ENCODE results near the gene IFNL1.

DNA sequence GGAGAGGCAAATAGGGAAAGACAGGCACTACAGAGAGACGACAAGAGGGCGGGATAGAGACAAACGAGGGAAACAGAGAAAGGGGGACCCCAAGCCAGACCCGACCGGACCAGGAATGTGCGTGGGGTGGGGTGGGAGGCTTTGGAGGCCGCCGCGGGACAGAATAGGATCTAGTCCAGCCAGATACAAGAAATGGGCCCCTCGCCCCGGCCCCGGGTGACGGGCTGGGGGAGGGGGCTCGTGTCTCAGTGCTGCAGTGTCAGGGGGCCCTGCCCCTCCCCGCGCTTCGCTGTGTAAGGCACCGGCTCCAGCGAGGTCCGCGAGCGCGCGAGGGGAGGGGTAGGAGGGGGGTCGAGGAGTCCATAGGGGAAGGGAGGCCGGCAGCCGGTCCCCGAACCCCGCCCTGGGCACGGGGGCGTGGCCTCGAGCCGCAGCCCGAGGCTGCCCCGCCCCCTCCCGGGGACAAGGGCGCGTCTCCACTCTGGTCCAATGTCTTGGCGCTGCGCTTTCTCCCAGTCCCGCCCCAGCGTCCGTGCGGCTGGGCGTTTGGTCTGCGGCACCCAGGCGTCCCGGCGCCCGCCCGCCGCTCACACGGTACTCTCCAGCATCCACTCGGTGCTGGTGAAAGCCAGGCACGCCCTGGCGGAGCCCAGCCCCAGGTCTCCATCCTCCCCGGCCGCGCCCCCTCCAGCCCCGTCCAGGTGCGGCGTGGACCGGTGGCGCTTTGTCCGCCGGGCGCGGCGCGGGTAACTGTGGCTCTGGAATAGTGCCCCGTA is 11.0 kb downstream of the IFNL1 start:
- TF ChIP-seq EZH2 (IDR thresholded peaks at IDR 0.05), result no peak
- TF ChIP-seq POLR2AphosphoS5 (IDR thresholded peaks at IDR 0.05; ENCODE audit: borderline replicate concordance, low read depth, low read length), result no peak
